Activated T-cell treated with anti-CD3 and anti-CD28 coated beads for 4 hours (primary cell): ENCODE measurements around the gene CCL22.
"Not testable (repeated sequence)": the region's sequence is repeated elsewhere in the genome, so short reads cannot be mapped to it uniquely, and the experiment has no call there.

ENCODE experiments used
- DNase-seq: peaks from one replicate; pipeline ENCODE4 v3.0.0-alpha.2; 2020

Gene CCL22

DNA sequence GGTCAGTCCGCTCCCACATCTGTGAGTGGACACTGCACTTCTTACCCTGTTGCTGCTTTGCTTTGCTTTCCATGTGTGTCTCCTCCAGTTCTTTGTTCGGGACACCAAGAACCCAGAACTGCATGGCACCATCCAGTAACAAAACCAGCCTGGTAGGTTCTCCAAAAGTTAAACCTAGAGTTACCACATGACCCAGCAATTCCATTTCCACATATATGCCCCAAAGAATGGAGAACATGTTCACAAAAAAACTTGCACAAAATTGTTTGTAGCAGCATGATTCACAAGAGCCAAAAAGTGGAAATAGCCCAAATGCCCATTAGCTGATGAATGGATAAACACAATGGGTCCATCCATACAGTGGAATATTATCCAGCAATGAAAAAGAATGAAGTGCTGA is 10.3 kb upstream of the CCL22 start:
- DNase-seq = no peak

GRCh38 chr16:57349212-57350031 is 9.2 kb upstream of the CCL22 start:
- no peak for DNase-seq

DNA sequence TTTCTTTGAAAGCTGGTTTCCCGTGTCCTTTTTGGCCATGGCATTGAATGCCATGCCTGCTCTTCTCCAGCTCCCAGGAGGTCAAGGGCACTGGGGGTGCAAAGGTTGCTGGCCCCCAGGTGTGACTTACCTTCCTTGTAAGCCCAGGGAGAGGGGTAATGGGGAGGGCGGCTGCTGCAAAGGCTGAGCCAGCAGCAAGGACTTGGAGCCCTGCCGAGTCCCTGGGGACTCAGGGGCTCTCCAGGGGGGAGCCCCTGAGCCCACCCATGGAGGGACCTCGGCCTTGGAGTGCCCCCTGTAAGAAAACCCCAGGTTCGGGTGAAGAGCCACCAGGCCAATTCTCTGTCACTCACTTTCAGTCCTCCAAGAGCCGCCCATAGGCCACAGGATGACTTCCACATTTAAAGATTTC is 5.9 kb upstream of the CCL22 start:
- no peak for DNase-seq

- DNase-seq = no peak
Measured at GRCh38 chr16:57354311-57354710, 4.3 kb upstream of the CCL22 start.

DNA sequence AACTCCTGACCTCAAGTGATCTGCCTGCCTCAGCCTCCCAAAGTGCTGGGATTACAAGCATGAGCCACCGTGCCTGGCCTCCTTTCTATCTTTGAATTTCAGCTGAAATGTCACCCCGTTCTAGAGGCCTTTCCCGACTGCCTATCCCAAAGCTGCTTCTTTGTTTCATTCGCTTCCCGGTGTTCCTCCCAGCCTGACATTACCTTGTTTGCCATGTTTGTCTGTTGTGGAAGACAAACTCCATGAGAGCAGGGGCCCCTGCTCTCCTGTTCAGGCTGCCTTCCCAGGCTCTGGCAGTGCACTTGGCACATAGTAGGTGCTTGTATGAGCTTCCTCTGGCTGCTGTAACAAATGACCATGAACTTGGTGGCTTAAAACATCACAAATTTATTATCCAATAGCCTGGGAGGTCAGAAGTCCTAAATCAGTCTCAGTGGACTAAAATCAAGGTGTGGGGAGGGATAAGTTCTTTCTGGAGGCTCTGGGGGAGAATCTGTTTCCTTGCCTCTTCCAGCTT is 2.6 kb upstream of the CCL22 start:
- no peak for DNase-seq

DNA sequence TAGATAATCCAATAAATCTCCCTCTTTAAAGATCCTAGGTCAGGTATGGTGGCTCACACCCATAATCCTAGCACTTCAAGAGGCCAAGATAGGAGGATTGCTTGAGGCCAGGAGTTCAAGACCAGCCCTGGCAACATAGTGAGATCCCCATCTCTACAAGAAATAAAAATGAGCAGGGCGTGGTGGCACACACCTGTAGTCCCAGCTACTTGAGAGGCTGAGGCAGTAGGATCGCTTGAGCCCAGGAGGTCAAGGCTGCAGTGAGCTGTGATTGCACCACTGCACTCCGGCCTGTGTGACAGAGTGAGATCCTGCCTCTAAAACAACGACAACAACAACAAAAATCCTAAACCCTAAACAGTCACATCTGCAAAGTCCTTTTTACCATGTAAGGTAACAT is 2.0 kb upstream of the CCL22 start:
- no peak for DNase-seq

DNA sequence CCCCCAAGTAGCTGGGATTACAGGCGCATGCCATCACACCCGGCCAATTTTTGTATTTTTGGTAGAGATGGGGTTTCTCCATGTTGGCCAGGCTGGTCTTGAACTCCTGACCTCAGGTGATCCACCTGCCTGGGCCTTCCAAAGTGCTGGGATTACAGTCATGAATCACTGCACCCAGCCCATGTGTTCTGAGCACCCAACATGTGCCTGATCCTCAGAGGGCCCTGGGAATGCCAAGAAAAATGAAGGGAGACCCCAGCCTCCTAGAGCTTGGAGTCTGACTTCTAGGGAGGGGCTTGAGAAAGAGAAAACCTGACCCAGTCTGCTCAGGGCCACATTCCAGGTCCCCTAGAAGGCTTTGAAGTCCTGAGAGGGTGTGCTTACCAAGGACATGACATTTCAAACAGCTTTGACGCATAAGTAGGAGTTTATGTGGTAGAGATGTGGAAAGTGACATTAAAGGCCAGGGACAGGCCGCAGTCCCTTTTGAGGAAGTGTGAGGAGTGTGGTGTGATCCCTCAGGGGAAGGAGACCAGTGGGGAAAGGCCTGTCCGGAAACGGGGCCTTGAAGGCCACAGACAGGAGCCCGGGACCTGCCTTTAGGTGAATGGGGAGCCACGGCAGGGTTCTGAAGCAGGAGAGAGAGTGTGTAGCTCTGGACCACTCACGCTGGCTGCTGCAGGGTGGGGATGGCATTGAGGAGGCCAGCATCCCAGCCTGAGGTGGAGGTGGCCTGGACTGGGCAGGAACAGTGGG is 1.1 kb upstream of the CCL22 start:
- DNase-seq = no peak

- DNase-seq = no peak
Measured at GRCh38 chr16:57358086-57358420, 530 bp upstream of the CCL22 start.

- DNase-seq = no peak
Measured at GRCh38 chr16:57360321-57360935, 1.8 kb downstream of the CCL22 start.

DNA sequence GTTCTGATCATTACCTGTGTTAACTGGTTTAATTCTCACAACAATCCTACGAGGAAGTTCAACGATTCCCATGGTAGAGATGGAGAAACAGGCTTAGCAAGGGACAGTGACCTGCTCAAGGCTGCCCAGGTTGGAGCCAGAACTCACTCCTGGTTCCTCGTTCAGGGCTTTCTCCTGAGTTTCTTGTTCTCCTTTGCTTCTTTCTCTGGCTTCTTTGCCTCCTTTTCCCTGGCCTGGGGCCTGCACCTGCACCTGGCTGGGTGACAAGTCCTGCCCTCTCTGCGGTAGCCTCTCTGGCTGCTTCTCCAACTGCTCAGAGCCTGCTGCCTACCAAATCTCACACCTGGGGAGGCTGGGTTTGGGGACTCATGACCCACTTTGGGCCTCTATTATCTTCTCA is 2.8 kb downstream of the CCL22 start:
- no peak for DNase-seq

DNA sequence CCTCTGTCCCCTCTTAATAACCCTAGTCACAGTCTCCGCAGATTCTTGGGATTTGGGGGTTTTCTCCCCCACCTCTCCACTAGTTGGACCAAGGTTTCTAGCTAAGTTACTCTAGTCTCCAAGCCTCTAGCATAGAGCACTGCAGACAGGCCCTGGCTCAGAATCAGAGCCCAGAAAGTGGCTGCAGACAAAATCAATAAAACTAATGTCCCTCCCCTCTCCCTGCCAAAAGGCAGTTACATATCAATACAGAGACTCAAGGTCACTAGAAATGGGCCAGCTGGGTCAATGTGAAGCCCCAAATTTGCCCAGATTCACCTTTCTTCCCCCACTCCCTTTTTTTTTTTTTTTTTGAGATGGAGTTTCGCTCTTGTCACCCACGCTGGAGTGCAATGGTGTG is 5.6 kb downstream of the CCL22 start:
- DNase-seq = no peak

GRCh38 chr16:57366544-57367040 is 8.0 kb downstream of the CCL22 start:
- DNase-seq = no peak

DNA sequence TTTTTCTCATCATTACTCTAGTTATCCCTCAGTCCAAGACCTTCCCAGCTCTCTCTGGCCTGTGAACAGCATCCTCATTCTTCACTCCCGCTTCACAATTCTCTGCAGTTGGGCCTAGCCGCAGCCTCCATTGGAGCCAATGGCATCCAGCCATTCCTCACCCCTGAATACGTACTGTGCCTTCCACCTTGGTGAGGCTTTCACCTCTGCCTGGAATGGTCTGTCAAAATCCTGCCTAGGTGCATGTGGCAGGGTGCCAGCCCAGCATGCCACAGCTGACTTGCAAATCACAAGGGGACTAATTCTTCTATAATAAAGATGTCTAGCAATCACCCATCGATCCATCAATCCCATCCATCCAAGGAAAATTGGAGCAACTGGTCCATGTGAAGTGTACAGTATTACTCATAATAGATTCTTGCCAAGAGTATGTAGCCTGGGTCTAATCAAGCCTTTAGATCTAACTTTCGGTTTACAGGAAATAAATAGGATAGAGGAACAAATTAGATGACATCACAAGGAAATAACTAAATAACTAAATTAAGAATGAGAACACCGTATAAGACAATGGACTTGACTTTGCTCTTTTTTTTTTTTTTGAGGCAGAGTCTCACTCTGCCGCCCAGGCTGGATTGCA is 8.7 kb downstream of the CCL22 start:
- no peak for DNase-seq

GRCh38 chr16:57371494-57372371 is 13.2 kb downstream of the CCL22 start:
- no peak for DNase-seq

DNA sequence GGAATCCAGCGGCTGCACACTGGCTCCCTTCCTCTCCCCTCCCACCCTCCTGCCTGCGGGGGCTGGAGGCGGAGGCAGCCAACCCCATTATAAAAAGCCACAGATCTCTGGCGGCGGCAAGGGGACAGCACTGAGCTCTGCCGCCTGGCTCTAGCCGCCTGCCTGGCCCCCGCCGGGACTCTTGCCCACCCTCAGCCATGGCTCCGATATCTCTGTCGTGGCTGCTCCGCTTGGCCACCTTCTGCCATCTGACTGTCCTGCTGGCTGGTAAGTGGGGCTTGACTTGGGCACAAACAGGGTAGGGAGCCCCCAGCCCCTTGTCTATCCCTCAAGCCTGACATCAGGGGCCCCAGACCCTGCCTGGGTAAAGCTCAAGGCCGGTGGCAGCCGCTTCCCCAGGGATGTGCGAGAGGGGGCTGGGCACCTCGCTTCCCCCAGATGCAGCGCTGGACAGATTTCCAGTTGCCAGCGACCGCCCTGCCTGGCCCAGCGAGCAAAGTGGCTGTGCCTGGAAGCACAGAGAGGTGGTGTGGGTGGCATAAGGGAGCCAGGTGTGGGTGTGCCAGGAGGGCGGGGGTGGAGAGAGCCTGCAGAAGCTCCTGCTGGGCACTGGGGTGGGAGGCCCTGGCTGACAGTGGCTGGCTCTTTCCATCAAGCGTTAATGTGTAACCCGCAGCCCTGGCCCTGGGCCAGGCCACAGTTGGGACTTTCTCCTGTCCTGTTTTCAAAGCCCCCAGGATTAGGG is 14.0 kb downstream of the CCL22 start, which contains the start of gene CX3CL1:
Gene CX3CL1, plus strand, starts transcription at position 119 of the 745 bp plus-strand sequence. Its CDS starts 79 bp downstream, at position 198.
- no peak for DNase-seq

DNA sequence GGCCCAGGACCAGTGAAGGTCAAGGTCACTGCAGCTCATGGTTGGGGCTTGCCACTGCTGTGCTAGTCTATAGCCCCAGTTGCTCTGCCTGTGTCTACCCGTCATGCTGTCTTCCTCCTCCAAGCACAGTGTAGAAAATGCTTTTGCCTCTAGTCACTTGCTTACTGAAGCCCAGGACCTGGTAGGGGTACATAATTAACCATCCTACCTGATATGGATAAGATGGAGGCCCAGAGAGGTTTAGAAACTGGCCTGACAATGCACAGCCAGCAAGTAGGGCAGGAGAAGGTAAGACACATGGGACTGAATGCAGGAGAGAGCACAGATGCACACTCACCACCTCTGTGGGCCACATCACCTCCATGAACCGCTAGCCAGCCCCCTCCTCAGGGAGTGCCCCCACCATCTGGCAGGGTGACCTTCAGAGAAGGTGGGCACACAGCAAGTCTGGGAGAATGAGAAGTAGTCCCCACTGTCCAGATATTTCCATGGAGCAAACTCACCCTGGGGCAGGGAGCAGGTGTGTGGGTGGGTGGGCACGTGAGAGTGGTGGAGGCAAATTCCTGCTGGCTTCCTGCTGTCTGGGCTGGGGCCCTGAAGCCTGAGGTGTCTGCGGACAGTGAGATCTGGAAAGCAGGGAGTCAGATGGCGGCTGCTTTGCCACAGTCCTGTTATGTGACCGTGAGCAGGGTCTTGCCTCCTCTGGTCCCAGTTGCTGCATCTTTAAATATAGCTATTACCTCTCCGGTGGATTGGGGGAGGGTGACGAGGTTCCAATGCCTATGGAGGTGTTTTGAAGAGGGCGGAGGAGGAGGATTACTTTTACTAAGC is 14.7 kb downstream of the CCL22 start:
- DNase-seq = no peak

DNA sequence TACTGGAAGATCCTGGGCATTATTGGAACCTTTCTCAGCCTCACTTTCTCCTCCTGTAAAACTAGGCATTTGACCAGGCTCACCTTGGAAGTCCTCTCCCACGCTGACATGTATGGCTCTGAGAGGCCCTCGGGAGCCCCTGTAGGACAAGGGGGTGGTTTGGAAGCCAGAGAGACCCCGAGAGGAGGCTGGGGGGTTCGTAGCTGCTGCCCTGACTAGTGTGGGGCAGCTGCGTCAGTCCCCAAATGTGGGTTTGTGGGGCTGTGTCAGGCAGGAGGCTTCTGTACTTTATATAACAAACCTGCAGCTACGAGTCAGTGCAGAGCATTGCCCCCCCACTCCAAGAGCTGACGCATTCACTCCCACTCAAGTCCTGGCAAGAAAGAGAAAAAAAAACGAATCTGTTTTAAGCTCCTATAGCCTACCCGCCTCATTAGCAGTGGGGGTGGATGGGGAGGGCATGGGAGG is 15.5 kb downstream of the CCL22 start:
- DNase-seq = no peak

DNA sequence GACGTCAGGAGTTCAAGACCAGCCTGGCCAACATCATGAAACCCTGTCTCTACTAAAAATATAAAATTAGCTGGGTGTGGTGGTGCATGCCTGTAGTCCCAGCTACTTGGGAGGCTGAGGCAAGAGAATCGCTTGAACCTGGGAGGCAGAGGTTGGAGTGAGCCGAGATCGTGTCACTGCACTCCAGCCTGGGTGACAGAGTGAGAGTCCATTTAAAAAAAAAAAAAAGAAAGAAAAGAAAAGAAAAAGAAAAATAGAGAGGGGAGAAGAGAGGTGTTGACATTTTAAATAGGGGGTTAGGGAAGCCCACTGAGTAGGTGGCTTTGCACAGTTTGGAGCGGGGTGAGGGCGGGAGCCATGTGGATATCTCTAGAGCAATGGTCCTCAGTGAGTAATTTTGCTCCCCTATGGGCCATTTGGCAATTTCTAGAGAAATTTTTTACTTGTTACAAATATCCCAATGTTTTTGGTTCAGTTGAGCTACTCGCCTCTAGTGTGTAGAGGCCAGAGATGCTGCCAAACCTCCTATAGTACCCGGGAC is 16.4 kb downstream of the CCL22 start:
- DNase-seq = not testable (repeated sequence)

- DNase-seq = no peak
Measured at GRCh38 chr16:57376313-57376818, 17.8 kb downstream of the CCL22 start.
